Right lung (tissue), 10 donors: ENCODE measurements around the gene SETD6. TPM values are rescaled to one million over a fixed set of nuclear protein-coding genes. Genes with fewer than 3 reads are reported as not detected.
"Not testable (repeated sequence)": the region's sequence is repeated elsewhere in the genome, so short reads cannot be mapped to it uniquely, and the experiment has no call there.

Experiments used
- DNase-seq, 2 donors: peaks; one replicate each; pipeline ENCODE4 v3.0.0-alpha.2; 2013
- long read RNA-seq, 8 donors: transcript quantifications; one replicate each; lab custom pipeline, GENCODE V29; 2026
- polyA plus RNA-seq, 5 donors: library from polyadenylated mRNA; unstranded; fragments of 120-200 nt; gene quantifications; one replicate each; pipeline versions ENCODE4 v1.2.1 to v1.2.3, GENCODE V29; 2013; ENCODE audit warnings: inconsistent platforms in 1 of 5, low replicate concordance in 1 of 5; ENCODE audit not compliant: insufficient read length in 5 of 5, insufficient read depth in 1 of 5

The SETD6 gene
- 10 to 100 TPM; 30.6 to 37.1 (median 34.8) TPM for polyA plus RNA-seq
- long read RNA-seq, donor 1, partial matches to known transcripts = 0 of 8 reads
- long read RNA-seq, donor 1, other reads (novel, unspliced or antisense) = 0 of 8 reads
- long read RNA-seq, donor 2, partial matches to known transcripts = 0 of 2 reads
- long read RNA-seq, donor 2, other reads (novel, unspliced or antisense) = 0 of 2 reads
- long read RNA-seq, donor 3, partial matches to known transcripts = 0 of 5 reads
- long read RNA-seq, donor 3, other reads (novel, unspliced or antisense) = 0 of 5 reads
- long read RNA-seq, donor 4, partial matches to known transcripts = 64 of 70 reads
- long read RNA-seq, donor 4, other reads (novel, unspliced or antisense) = 0 of 70 reads
- long read RNA-seq, donor 5, transcript SETD6-212 (2 exons, 533 nt) = major isoform, 5 of 19 reads
- long read RNA-seq, donor 5, partial matches to known transcripts = 10 of 19 reads
- long read RNA-seq, donor 5, other reads (novel, unspliced or antisense) = 0 of 19 reads
- long read RNA-seq, donor 6, partial matches to known transcripts = 96 of 102 reads
- long read RNA-seq, donor 6, other reads (novel, unspliced or antisense) = 0 of 102 reads
- long read RNA-seq, donor 7, partial matches to known transcripts = 0 of 3 reads
- long read RNA-seq, donor 7, other reads (novel, unspliced or antisense) = 0 of 3 reads
- long read RNA-seq, donor 8, partial matches to known transcripts = 30 of 32 reads
- long read RNA-seq, donor 8, other reads (novel, unspliced or antisense) = 0 of 32 reads

- peak; percentile 83 to 84 for DNase-seq
Measured at GRCh38 chr16:58515125-58515870, at the start of gene SETD6. SETD6 (plus strand) TSS chr16:58515517; CDS start chr16:58515538, 21 bp downstream.

GRCh38 chr16:58465817-58466216 is 49.5 kb upstream of the SETD6 start:
- no peak for DNase-seq

- no peak for DNase-seq
Measured at GRCh38 chr16:58466396-58466795, 48.9 kb upstream of the SETD6 start.

- DNase-seq = no peak
Measured at GRCh38 chr16:58467905-58468304, 47.4 kb upstream of the SETD6 start.

GRCh38 chr16:58471209-58471975 is 43.9 kb upstream of the SETD6 start:
- no peak for DNase-seq

- DNase-seq = no peak
Measured at GRCh38 chr16:58472266-58472665, 43.1 kb upstream of the SETD6 start.

- no peak for DNase-seq
Measured at GRCh38 chr16:58472827-58473226, 42.5 kb upstream of the SETD6 start.

- DNase-seq = no peak
Measured at GRCh38 chr16:58474296-58474695, 41.0 kb upstream of the SETD6 start.

GRCh38 chr16:58475091-58475619 is 40.2 kb upstream of the SETD6 start:
- DNase-seq = no peak

GRCh38 chr16:58476791-58477190 is 38.5 kb upstream of the SETD6 start:
- no peak for DNase-seq

GRCh38 chr16:58478427-58478826 is 36.9 kb upstream of the SETD6 start:
- DNase-seq = no peak

GRCh38 chr16:58481226-58481869 is 34.0 kb upstream of the SETD6 start:
- DNase-seq = no peak

- no peak for DNase-seq
Measured at GRCh38 chr16:58481931-58482330, 33.4 kb upstream of the SETD6 start.

GRCh38 chr16:58485184-58485887 is 30.0 kb upstream of the SETD6 start:
- no peak for DNase-seq

GRCh38 chr16:58487566-58488351 is 27.6 kb upstream of the SETD6 start:
- peak; percentile 70 to 76 for DNase-seq

- DNase-seq = no peak
Measured at GRCh38 chr16:58488531-58488930, 26.8 kb upstream of the SETD6 start.

GRCh38 chr16:58490065-58490464 is 25.3 kb upstream of the SETD6 start:
- no peak for DNase-seq

GRCh38 chr16:58490539-58490938 is 24.8 kb upstream of the SETD6 start:
- DNase-seq = not testable (repeated sequence)

GRCh38 chr16:58492066-58492465 is 23.3 kb upstream of the SETD6 start:
- DNase-seq = no peak
